Urinary bladder (tissue), 4 donors: ENCODE results near the gene PICK1. TPM values are rescaled to one million over a fixed set of nuclear protein-coding genes. Genes with fewer than 3 reads are reported as not detected.
A peak's percentile ranks its signal among the peaks of the same experiment; 100 is the strongest.

Source experiments
- DNase-seq: peaks from one replicate; pipeline ENCODE4 v3.0.0-alpha.2; 2015; ENCODE audit errors: extremely low spot score
- H3K27ac ChIP-seq: one replicate; pipeline ENCODE4 v1.5.1; 2013; ENCODE audit warnings: low read depth, mild to moderate bottlenecking, moderate library complexity
- H3K36me3 ChIP-seq: one replicate; pipeline ENCODE4 v1.6.1; 2013; ENCODE audit warnings: mild to moderate bottlenecking, moderate library complexity; ENCODE audit not compliant: insufficient read depth
- H3K4me1 ChIP-seq: one replicate; pipeline ENCODE4 v1.6.1; 2013; ENCODE audit warnings: mild to moderate bottlenecking, moderate library complexity; ENCODE audit not compliant: insufficient read depth
- H3K4me3 ChIP-seq: one replicate; pipeline ENCODE4 v1.5.1; 2013; ENCODE audit warnings: low read depth, low read length
- WGBS: extraction: QIAGEN DNeasy Blood & Tissue Kit; methylation state at CpG from one replicate; pipeline ENCODE4 v1.1.7; 2013; 5-methylcytosine and 5-hydroxymethylcytosine counted together
- polyA plus RNA-seq: library from polyadenylated mRNA; stranded (reverse); fragments of 200-250 nt; gene quantifications from one replicate; pipeline ENCODE4 v1.2.3, GENCODE V29; 2013
- total RNA-seq: library from RNA; depleted of rRNA; stranded (reverse); fragments of >200 nt; gene quantifications from one replicate; pipeline ENCODE4 v1.2.3, GENCODE V29; 2014
- donor health status: healthy with polysubstance abuse.
- donor health status: healthy.

PICK1 gene
- total and polyA plus RNA-seq, 2 donors = 13.7 to 19.4 TPM

DNA sequence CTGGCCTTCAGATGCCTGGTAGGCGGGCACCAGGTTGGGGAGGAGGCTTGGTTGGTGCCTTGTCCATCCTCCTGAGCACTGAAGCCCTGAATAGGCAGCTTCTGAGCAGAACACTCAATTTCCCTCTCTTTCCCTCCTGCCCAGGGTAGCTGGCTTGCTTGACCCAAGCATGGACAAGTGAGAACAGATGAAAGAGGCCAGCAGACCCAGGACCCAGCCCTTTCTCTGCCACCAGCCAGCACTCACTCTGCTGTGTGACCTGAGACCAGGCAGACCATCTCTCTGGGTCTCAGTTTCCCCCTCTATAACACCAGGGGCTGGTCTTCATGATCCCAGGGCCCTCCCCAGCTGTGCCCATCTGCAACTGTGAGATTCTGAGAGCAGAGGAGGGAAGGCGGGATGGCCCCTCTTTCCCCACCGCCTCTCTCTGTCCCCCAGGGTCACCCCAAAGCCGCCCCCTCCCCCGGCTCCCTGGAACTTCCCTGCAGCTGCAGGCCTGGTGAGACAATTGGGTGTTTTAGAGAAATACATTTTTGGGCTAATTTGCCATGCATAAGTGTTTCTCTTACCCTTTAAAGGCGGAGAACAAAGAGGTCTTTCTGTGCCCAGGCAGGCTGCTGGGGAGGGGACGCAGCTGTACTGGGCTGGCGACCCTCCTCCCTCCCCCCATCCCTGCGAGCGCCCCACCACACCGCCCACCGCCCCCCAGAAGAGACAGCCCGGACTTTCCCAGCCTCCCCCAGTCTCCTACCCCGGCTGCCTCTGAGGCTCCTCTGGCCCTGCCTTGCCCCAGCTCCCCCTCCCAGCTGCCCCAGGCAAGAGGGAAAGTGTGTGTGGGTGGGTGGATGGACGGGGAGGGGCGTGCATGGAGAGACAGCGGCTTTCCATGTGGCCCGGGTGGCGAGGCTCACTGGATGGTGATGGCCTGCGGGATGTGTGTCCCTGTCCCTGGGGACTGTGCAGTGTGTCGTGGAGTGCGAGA, 30.8 kb upstream of the PICK1 start:
- DNase-seq = no peak
- Histone ChIP-seq H3K27ac (no peak overlapping the region), H3K36me3 (no peaks in the 10 kb centered on the region), H3K4me1 (no peaks in the 10 kb centered on the region), H3K4me3 (no peak overlapping the region)
- 81% methylated on average over 22 of the region's 22 CpGs for WGBS

DNA sequence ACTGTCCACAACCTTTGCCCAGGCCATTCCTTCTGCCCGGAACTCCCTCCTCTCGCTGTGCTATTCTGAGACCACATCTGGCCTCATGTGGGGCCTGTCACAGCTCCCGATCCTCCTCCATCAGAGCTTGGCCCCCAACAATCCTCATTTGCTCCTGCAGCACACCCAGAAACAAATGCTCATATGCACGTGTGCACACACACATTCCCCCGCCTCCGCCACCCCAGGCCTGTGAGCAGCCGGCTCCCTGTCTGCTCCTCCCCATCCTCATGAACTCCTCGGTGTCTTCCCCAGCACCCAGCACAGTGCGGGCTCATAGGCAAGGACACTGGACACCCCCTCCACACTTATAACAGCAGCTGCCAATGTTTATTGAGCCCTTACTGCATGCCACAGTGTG, 29.7 kb upstream of the PICK1 start:
- 85% methylated on average over 9 of the region's 9 CpGs for WGBS
- Histone ChIP-seq H3K4me1 (no peaks in the 10 kb centered on the region), H3K27ac (no peak overlapping the region)

DNA sequence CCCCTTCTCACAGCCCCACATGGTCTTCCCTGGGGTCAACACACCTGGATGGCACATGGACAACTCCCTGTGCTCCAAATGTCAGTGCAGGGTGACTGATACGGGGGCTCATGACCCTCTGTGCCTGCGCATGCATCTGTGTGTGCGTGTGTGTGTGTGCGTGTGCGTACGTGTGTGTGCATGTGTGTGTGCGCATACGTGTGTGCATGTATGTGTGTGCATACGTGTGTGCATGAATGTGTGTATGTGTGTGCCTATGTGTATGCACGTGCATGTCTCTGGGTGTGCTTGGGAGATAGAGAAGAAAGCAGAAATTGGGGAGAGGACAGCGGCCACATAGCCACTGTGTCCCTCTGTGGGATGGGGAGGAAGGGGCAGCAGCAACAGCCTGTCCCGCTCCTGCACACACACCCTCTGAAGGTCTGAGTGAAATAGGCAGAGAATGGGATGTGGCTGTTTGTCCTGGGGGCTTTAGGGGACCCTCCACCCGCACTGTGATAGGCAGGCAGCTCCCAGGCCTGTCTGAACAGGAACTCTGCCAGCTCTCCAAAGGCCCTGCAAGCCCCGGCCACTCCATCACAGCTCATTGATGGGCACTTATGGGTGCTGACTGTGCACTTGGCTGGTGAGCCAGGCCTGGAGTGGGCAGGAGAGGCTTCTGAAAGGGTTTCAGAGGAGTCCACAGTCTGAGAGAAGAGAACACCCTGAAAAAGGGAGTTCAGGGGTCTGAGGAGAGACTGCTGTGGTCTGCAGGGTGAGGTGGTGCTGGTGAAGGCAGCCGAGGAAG, 28.7 kb upstream of the PICK1 start:
- DNase-seq = no peak
- H3K36me3 ChIP-seq = no peaks in the 10 kb centered on the region
- H3K4me1 ChIP-seq = no peaks in the 10 kb centered on the region
- WGBS = 88% methylated on average over 15 of the region's 15 CpGs
- no peak overlapping the region for H3K4me3 ChIP-seq
- no peak overlapping the region for H3K27ac ChIP-seq

More for the DNA sequence above, 29.7 kb upstream of the PICK1 start:
- no peak for DNase-seq
- Histone ChIP-seq H3K4me3 (no peak overlapping the region), H3K36me3 (no peaks in the 10 kb centered on the region)

DNA sequence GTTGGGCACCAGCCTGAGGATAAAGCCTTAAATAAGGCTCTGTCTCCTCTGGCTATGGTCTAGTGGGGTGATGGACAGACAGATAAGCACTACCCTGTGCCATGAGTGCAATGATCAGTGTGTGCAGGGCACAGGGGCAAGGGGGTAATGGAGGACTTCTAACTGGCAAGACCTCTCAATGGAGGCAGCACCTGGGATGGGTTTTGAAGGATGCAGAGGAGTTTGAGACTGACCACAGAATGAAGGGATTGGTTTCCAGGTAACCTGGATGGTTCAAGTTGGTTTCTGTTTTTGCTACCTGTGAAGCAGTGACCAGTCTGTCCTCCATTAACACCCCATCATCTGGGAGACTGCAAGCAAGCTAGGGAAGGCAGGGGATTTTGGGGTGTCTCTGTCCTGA, 27.8 kb upstream of the PICK1 start:
- no peak for DNase-seq
- H3K36me3 ChIP-seq = no peaks in the 10 kb centered on the region
- H3K4me3 ChIP-seq = no peak overlapping the region
- no peak overlapping the region for H3K27ac ChIP-seq
- H3K4me1 ChIP-seq = no peaks in the 10 kb centered on the region

DNA sequence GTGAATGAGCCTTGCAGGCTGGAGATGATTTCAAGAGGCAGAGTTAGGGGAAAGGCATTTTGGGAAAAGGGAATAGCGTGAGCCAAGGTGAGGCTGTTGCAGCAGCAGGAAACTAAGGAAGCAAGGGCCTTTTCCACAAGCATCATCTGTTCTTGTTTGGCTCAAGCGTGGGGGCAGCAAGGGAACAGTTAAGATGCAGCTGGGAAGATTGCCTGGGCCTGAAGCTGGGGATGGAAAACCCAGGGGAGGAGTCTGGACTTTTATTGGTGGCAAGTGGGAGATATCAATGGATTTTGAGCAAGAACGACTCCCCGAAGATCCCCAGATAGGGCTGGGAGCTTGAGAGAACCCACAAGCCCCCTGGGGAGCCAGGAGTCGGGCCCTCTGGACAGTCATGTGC, 27.3 kb upstream of the PICK1 start:
- WGBS = 39% methylated on average over 5 of the region's 5 CpGs
- Histone ChIP-seq H3K36me3 (no peaks in the 10 kb centered on the region), H3K4me1 (no peaks in the 10 kb centered on the region), H3K4me3 (no peak overlapping the region), H3K27ac (no peak overlapping the region)
- DNase-seq = no peak

DNA sequence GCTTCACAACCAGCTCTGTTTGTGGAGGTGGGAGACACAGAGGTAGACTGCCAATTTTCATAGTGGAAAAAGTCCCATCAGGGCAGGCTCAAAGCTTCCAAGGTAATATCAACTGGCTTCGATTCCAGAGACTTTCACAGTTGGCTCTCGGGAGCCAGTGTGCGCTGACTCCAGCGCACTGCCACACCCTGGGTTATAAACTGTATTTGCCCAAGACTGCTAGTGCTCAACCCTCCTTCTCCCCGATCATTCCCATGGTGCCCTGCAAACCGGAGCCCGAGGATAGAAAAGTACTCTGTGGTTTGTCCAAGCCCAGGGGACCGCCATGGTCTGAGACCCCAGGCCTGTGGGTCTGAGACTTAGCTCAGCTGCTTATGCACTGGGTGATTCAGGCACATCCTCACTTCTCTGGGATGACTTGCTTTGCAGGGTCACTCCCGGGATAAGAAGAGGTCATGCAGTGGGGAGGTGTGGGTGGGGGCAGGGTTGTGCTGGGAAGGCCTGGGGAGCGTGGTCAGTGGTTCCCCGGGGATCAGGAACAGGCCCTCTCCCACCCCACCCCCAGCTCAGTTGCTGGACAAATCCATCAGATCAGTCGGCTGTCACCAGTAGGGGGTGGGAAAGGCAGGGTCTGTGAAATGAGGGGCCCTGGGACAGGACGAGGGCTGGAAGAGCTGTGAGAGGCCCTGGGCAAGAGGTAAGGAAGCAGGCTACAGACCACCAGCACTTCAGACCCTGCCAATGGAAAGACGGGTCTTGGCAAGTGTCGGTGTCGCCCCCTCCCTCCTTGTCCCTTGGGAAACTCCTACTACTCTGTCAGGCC, 26.7 kb upstream of the PICK1 start:
- Histone ChIP-seq H3K27ac (no peak overlapping the region), H3K4me3 (no peak overlapping the region), H3K4me1 (no peaks in the 10 kb centered on the region), H3K36me3 (no peaks in the 10 kb centered on the region)
- no peak for DNase-seq
- 63% methylated on average over 16 of the region's 16 CpGs for WGBS

DNA sequence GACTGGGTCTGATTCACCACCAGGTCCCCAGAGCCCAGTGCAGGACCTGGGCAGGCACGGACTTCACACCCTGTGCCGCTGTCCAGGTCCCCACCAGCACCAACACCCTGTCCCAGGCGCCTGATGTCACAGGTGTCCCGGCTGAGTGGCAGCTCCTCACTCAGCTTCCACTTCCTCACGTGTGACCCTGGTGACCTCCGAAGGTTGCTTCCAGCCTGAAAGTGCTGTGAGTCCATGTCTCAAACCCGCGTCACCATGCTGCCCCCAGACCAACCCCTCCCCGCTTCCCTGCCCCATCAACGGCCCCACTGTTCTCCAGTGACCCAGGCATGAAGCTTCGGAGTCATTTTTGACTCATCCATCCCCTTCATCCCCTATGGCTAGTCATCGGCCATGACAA, 25.7 kb upstream of the PICK1 start:
- H3K27ac ChIP-seq = no peak overlapping the region
- no peaks in the 10 kb centered on the region for H3K36me3 ChIP-seq
- H3K4me1 ChIP-seq = no peaks in the 10 kb centered on the region
- no peak for DNase-seq
- WGBS = 88% methylated on average over 12 of the region's 12 CpGs
- no peak overlapping the region for H3K4me3 ChIP-seq

DNA sequence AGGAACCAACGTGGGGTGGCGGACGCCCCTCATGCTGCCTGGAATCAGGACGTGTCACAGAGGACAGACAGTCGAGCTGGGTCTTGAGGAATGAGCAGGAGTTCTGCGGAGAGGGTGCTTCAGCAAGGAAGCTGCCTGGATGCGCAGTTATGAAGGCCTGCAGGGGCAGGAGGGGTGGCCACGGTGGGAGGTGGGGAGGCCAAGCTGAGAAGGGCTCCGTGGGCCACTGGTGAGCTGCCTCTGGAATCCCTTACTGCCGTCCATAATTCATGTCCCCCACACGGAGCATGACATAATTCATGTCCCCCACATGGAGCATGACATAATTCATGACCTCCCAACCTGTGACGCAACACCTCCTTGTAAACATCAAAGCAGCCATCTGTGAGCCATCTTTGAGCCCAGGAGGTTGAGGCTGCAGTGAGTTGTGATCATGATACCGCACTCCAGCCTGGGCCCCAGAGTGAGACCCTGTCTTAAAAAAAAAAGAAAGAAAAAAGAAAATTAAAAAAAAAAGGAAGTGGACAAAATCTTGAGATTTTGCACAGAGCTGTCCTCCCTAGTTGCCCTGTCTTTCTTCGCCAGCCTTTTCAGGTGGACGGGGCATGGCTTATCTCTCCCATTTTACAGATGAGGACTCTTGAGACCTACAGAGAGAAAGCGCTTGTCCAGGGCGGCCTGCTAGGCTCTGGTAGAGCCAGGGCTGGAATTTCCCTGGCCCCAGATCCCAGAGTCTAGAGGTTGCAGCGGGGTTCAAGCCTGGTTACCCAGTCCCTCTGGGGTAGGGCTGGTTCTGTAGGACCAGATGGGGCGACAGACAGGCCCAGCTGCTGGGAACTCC, 24.3 kb upstream of the PICK1 start:
- 83% methylated on average over 19 of the region's 19 CpGs for WGBS

DNA sequence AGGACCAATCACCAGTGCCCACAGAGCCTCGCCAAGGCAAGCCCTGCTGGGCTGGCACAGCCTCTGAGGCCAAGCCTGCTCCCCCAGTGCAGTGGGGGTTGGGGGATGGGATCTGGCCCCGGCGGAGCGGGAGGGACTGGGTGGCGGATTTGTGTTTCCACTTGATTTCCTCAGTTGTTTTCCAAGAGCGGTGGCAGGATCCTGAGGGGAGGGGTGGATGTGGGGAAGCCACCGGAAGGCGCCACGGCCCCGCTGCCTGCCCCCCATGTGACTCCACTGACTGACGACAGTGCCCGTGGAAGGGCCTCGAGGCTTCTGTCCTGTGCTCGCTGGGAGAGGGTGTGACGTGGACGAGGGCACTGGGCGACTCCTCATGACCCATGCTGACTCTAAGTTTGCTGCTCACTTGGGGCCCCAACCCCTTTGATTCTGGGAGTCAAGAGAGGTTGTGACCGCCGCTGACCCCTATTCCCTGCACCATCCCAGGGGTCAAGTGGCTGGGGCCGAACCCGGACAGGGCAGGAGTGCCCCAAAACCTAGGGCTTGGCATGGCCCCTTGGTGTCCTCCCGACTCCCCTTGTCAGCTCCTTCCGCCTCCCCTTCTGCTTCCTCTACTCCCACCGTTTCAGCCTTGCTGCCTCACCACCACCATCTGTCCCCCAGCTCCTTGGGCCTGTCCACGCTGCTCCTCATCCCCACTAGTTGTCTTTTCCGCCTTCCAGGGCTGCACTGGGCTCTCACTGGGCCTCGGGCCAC, 23.5 kb upstream of the PICK1 start:
- no peak for DNase-seq
- Histone ChIP-seq H3K4me3 (no peak overlapping the region), H3K27ac (peak overlapping the region; percentile 57), H3K4me1 (no peaks in the 10 kb centered on the region), H3K36me3 (no peaks in the 10 kb centered on the region)
- WGBS = 72% methylated on average over 27 of the region's 27 CpGs

More for the DNA sequence above, 24.3 kb upstream of the PICK1 start:
- Histone ChIP-seq H3K36me3 (no peaks in the 10 kb centered on the region), H3K27ac (peak overlapping the region; percentile 26), H3K4me1 (no peaks in the 10 kb centered on the region), H3K4me3 (no peak overlapping the region)
- no peak for DNase-seq

DNA sequence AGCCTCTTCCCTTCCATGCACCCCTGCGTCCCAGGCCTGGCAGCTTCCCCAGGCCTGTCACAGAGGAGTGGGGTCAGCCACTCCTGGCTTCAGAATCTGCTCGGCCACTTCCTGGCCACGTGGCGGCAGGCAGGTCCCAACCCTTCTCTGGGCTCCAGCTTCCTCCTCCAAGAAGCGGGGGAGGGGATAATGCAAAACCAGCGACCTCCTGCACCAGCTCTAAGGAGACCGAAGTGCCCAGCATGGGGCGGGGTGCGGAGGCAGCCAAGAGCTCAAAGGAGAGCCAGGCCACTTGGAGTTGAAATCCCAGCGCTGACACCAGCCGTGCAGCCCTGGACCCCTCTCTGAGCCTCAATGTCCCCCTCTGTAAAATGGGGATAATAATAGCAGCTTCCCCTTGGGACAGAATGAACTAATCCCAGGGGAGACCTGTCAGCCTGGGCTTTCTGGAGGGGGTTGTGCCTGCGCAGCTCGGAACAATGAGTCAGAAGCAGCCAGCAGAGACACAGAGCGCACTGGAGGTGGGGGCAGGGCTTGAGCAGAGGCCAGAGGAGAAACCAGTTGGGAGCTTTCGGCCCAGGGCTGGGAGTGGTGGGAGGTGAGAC, 22.8 kb upstream of the PICK1 start:
- no peak for DNase-seq
- peak overlapping the region; percentile 57 for H3K27ac ChIP-seq
- no peak overlapping the region for H3K4me3 ChIP-seq
- 26% methylated on average over 15 of the region's 15 CpGs for WGBS
- no peaks in the 10 kb centered on the region for H3K36me3 ChIP-seq
- no peaks in the 10 kb centered on the region for H3K4me1 ChIP-seq

DNA sequence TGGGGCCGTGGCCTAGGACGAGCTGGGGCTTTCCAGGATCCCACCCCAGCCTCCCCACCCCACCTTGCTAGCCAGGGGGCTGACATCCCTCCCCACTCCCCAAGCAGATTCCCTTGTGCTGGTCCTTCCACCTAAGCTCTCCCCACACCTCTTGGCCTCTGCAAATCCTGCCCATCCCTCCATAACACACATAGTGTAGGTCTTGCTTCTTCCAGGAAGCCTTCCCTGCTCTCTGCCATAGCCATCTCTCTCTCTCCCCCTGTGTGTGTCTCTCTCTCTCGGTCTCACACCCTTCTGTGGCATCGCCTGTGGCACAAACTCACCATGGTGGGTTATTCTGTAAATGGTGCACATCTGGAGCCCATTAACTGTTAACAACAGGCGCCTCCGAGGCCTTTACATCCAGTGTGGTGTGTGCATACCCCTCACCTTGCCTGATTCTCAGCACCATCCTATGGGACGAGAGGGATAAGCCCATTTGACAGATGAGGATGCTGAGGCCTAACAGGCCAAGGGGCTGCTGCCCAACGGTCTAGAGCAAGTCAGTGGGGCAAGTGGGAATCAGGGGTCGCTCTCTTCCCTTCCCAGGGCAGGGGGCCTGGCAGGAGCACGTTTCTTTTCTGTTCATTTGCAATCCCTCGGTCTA, 22.2 kb upstream of the PICK1 start:
- WGBS = 77% methylated on average over 11 of the region's 11 CpGs
- peak overlapping the region; percentile 54 for H3K27ac ChIP-seq
- H3K36me3 ChIP-seq = no peaks in the 10 kb centered on the region
- H3K4me3 ChIP-seq = no peak overlapping the region
- DNase-seq = no peak
- no peaks in the 10 kb centered on the region for H3K4me1 ChIP-seq
